T47D (cell line): ENCODE measurements around the gene SOX21.
A peak's percentile ranks its signal among the peaks of the same experiment; 100 is the strongest.

Experiments used
- DNase-seq, 2 experiments: peaks; one replicate each; pipeline versions ENCODE4 v3.0.0 to v3.0.0-alpha.2; 2011 to 2012; ENCODE audit warnings: low read depth in 1 of 2, low spot score in 1 of 2
- JUND ChIP-seq: IDR thresholded peaks from 2 replicates; pipeline ENCODE4 v1.6.1; 2012; ENCODE audit warnings: low read depth
- in situ Hi-C: cut with HindIII; loops from 2 replicates; pipeline ENCODE4 v1.10.0; 2016; ENCODE audit warnings: low sequenced_read_pairs, low pct_unique_long_range_greater_than_20kb

The SOX21 gene

GRCh38 chr13:94716016-94716415 lies 3.7 kb upstream of the SOX21 start:
- in situ Hi-C loops = no loop called here

GRCh38 chr13:94713561-94714182 lies 1.3 kb upstream of the SOX21 start:
- in situ Hi-C loops = no loop called here
- no peak for TF ChIP-seq JUND
- no peak for DNase-seq

More at GRCh38 chr13:94716016-94716415, 3.7 kb upstream of the SOX21 start:
- no peak for DNase-seq
- no peak for TF ChIP-seq JUND

- in situ Hi-C loops = no loop called here
- TF ChIP-seq JUND = no peak
- DNase-seq = peak in 1 of 2 experiments; percentile 25
Observed at GRCh38 chr13:94712812-94713560, 641 bp upstream of the SOX21 start.

GRCh38 chr13:94711561-94712286 lies 621 bp downstream of the SOX21 start:
- no peak for DNase-seq
- in situ Hi-C loops = no loop called here
- TF ChIP-seq JUND = no peak

- no peak for DNase-seq
- TF ChIP-seq JUND = no peak
- in situ Hi-C loops = no loop called here
Observed at GRCh38 chr13:94710881-94711560, 1.3 kb downstream of the SOX21 start.

GRCh38 chr13:94710065-94710781 lies 2.1 kb downstream of the SOX21 start:
- in situ Hi-C loops = no loop called here
- no peak for DNase-seq
- no peak for TF ChIP-seq JUND

GRCh38 chr13:94709001-94709834 lies 3.1 kb downstream of the SOX21 start:
- no peak for DNase-seq
- in situ Hi-C loops = no loop called here
- no peak for TF ChIP-seq JUND

- in situ Hi-C loops = no loop called here
- TF ChIP-seq JUND = no peak
- DNase-seq = no peak
Observed at GRCh38 chr13:94708031-94708859, 4.1 kb downstream of the SOX21 start.

- in situ Hi-C loops = no loop called here
- DNase-seq = no peak
- no peak for TF ChIP-seq JUND
Observed at GRCh38 chr13:94707400-94708021, 4.8 kb downstream of the SOX21 start.

- DNase-seq = peak in 1 of 2 experiments; percentile 18
- in situ Hi-C loops = no loop called here
- no peak for TF ChIP-seq JUND
Observed at GRCh38 chr13:94706843-94707399, 5.4 kb downstream of the SOX21 start.
